Activated T-helper 1 cell treated with anti-CD3 and anti-CD28 coated beads, Interleukin-12 subunit alpha, Interleukin-12 subunit beta, Interleukin-2, Interleukin-4 antibody, amounts not matched to agents 30 ng/mL and 10 ng/mL and 1 ng/mL, durations not matched to agents 14 hours and 24 hours and 36 hours (primary cell): ENCODE data around the gene SRCIN1. TPM values are rescaled to one million over a fixed set of nuclear protein-coding genes. Genes with fewer than 3 reads are reported as not detected.

ENCODE experiments used
- DNase-seq: peaks from one replicate; pipeline ENCODE4 v3.0.0; 2021; ENCODE audit warnings: low spot score
- H3K27ac Mint-ChIP-seq: one replicate; pipeline ENCODE4 v1.8.0; 2021; ENCODE audit warnings: mild to moderate bottlenecking, mixed read lengths
- H3K27me3 Mint-ChIP-seq: one replicate; pipeline ENCODE4 v1.8.0; 2022; ENCODE audit warnings: mild to moderate bottlenecking, moderate library complexity, mixed read lengths; ENCODE audit not compliant: insufficient read depth
- H3K36me3 Mint-ChIP-seq: one replicate; pipeline ENCODE4 v1.8.0; 2021; ENCODE audit warnings: low read depth, mixed read lengths
- H3K4me1 Mint-ChIP-seq: one replicate; pipeline ENCODE4 v1.8.0; 2021; ENCODE audit warnings: low read depth, mixed read lengths
- H3K4me3 Mint-ChIP-seq: one replicate; pipeline ENCODE4 v1.8.0; 2021; ENCODE audit warnings: mild to moderate bottlenecking, moderate library complexity, mixed read lengths
- H3K9me3 Mint-ChIP-seq: one replicate; pipeline ENCODE4 v1.8.0; 2021; ENCODE audit warnings: mixed read lengths
- intact Hi-C: fragments of 100-400 bp; cut with micrococcal nuclease; formaldehyde crosslinking; loops from one replicate; pipeline ENCODE4 v1.15.1; 2024
- total RNA-seq: library from RNA; stranded (reverse); gene quantifications from 2 replicates; pipeline ENCODE4 v1.2.3, GENCODE V29; 2022

SRCIN1 gene
- total RNA-seq, 1 donor from 2014 or later = 0.44 TPM

GRCh38 chr17:38600906-38601305 lies 4.8 kb downstream of the SRCIN1 start:
- no peaks in the 10 kb centered on the region for H3K9me3 Mint-ChIP-seq
- H3K27ac Mint-ChIP-seq = no peak overlapping the region
- H3K36me3 Mint-ChIP-seq = no peaks in the 10 kb centered on the region
- H3K4me1 Mint-ChIP-seq = peaks cover 11% of the 10 kb centered on the region
- no peak for DNase-seq
- peaks cover 62% of the 10 kb centered on the region for H3K27me3 Mint-ChIP-seq
- no peak overlapping the region for H3K4me3 Mint-ChIP-seq
- intact Hi-C loops = loop anchor here (5.0 kb wide), 1 partner anchor 151 kb away; the partner anchor contains the start of gene PSMB3

- intact Hi-C loops = loop anchor here (5.0 kb wide), 1 partner anchor 152 kb away; the partner anchor contains the start of gene PSMB3
- Mint-ChIP-seq H3K27me3 (peaks cover 65% of the 10 kb centered on the region), H3K27ac (no peak overlapping the region), H3K4me3 (no peak overlapping the region), H3K36me3 (no peaks in the 10 kb centered on the region), H3K4me1 (peaks cover 11% of the 10 kb centered on the region), H3K9me3 (no peaks in the 10 kb centered on the region)
- no peak for DNase-seq
These were observed 5.3 kb downstream of the SRCIN1 start for GRCh38 chr17:38600416-38600815.

- H3K27ac Mint-ChIP-seq = no peak overlapping the region
- intact Hi-C loops = no loop called here
These were observed 6.3 kb downstream of the SRCIN1 start for GRCh38 chr17:38599398-38599856.

GRCh38 chr17:38598995-38599394 lies 6.8 kb downstream of the SRCIN1 start:
- Mint-ChIP-seq H3K36me3 (no peaks in the 10 kb centered on the region), H3K27me3 (peaks cover 68% of the 10 kb centered on the region), H3K27ac (no peak overlapping the region), H3K4me1 (peaks cover 11% of the 10 kb centered on the region), H3K9me3 (no peaks in the 10 kb centered on the region), H3K4me3 (no peak overlapping the region)
- DNase-seq = no peak
- intact Hi-C loops = no loop called here

More at GRCh38 chr17:38599398-38599856, 6.3 kb downstream of the SRCIN1 start:
- no peak overlapping the region for H3K4me3 Mint-ChIP-seq
- H3K9me3 Mint-ChIP-seq = no peaks in the 10 kb centered on the region
- no peaks in the 10 kb centered on the region for H3K36me3 Mint-ChIP-seq
- DNase-seq = no peak
- H3K4me1 Mint-ChIP-seq = peaks cover 11% of the 10 kb centered on the region
- peaks cover 70% of the 10 kb centered on the region for H3K27me3 Mint-ChIP-seq

- no peak for DNase-seq
- intact Hi-C loops = no loop called here
- Mint-ChIP-seq H3K36me3 (no peaks in the 10 kb centered on the region), H3K4me1 (peaks cover 11% of the 10 kb centered on the region), H3K4me3 (no peak overlapping the region), H3K9me3 (no peaks in the 10 kb centered on the region), H3K27ac (no peak overlapping the region), H3K27me3 (peaks cover 67% of the 10 kb centered on the region)
These were observed 7.2 kb downstream of the SRCIN1 start for GRCh38 chr17:38598536-38598935.

- H3K36me3 Mint-ChIP-seq = no peaks in the 10 kb centered on the region
- DNase-seq = no peak
- intact Hi-C loops = no loop called here
- H3K9me3 Mint-ChIP-seq = no peaks in the 10 kb centered on the region
- H3K4me3 Mint-ChIP-seq = no peak overlapping the region
- peaks cover 67% of the 10 kb centered on the region for H3K27me3 Mint-ChIP-seq
- no peak overlapping the region for H3K27ac Mint-ChIP-seq
- peaks cover 21% of the 10 kb centered on the region for H3K4me1 Mint-ChIP-seq
These were observed 8.4 kb downstream of the SRCIN1 start for GRCh38 chr17:38597375-38597774.

GRCh38 chr17:38596651-38597050 lies 9.1 kb downstream of the SRCIN1 start:
- intact Hi-C loops = no loop called here
- Mint-ChIP-seq H3K4me1 (peaks cover 28% of the 10 kb centered on the region), H3K36me3 (no peaks in the 10 kb centered on the region)

GRCh38 chr17:38595892-38596291 lies 9.9 kb downstream of the SRCIN1 start:
- Mint-ChIP-seq H3K36me3 (no peaks in the 10 kb centered on the region), H3K4me1 (peaks cover 35% of the 10 kb centered on the region), H3K27ac (no peak overlapping the region), H3K9me3 (no peaks in the 10 kb centered on the region), H3K4me3 (no peak overlapping the region), H3K27me3 (peaks cover 59% of the 10 kb centered on the region)
- intact Hi-C loops = no loop called here
- no peak for DNase-seq

More at GRCh38 chr17:38596651-38597050, 9.1 kb downstream of the SRCIN1 start:
- H3K27me3 Mint-ChIP-seq = peaks cover 63% of the 10 kb centered on the region
- no peak for DNase-seq
- H3K9me3 Mint-ChIP-seq = no peaks in the 10 kb centered on the region
- no peak overlapping the region for H3K27ac Mint-ChIP-seq
- H3K4me3 Mint-ChIP-seq = no peak overlapping the region

GRCh38 chr17:38594152-38594551 lies 11.6 kb downstream of the SRCIN1 start:
- H3K9me3 Mint-ChIP-seq = no peaks in the 10 kb centered on the region
- H3K4me3 Mint-ChIP-seq = no peak overlapping the region
- intact Hi-C loops = no loop called here
- H3K36me3 Mint-ChIP-seq = no peaks in the 10 kb centered on the region
- no peak for DNase-seq
- H3K4me1 Mint-ChIP-seq = peaks cover 35% of the 10 kb centered on the region
- H3K27me3 Mint-ChIP-seq = peaks cover 65% of the 10 kb centered on the region
- no peak overlapping the region for H3K27ac Mint-ChIP-seq

GRCh38 chr17:38592487-38592886 lies 13.3 kb downstream of the SRCIN1 start:
- H3K4me3 Mint-ChIP-seq = no peak overlapping the region

GRCh38 chr17:38591759-38592241 lies 14.0 kb downstream of the SRCIN1 start:
- no peaks in the 10 kb centered on the region for H3K36me3 Mint-ChIP-seq
- intact Hi-C loops = no loop called here
- peaks cover 60% of the 10 kb centered on the region for H3K27me3 Mint-ChIP-seq
- peaks cover 25% of the 10 kb centered on the region for H3K4me1 Mint-ChIP-seq
- peak; percentile 7 for DNase-seq
- no peak overlapping the region for H3K4me3 Mint-ChIP-seq
- H3K27ac Mint-ChIP-seq = no peak overlapping the region
- H3K9me3 Mint-ChIP-seq = no peaks in the 10 kb centered on the region

More at GRCh38 chr17:38592487-38592886, 13.3 kb downstream of the SRCIN1 start:
- H3K27me3 Mint-ChIP-seq = peaks cover 66% of the 10 kb centered on the region
- no peak for DNase-seq
- H3K36me3 Mint-ChIP-seq = no peaks in the 10 kb centered on the region
- H3K9me3 Mint-ChIP-seq = no peaks in the 10 kb centered on the region
- H3K27ac Mint-ChIP-seq = no peak overlapping the region
- H3K4me1 Mint-ChIP-seq = peaks cover 30% of the 10 kb centered on the region
- intact Hi-C loops = no loop called here

- Mint-ChIP-seq H3K36me3 (no peaks in the 10 kb centered on the region), H3K4me3 (no peak overlapping the region), H3K9me3 (no peaks in the 10 kb centered on the region), H3K27me3 (peaks cover 65% of the 10 kb centered on the region), H3K27ac (no peak overlapping the region), H3K4me1 (peaks cover 25% of the 10 kb centered on the region)
- DNase-seq = no peak
- intact Hi-C loops = no loop called here
These were observed 14.6 kb downstream of the SRCIN1 start for GRCh38 chr17:38590988-38591758.

- Mint-ChIP-seq H3K4me3 (no peak overlapping the region), H3K4me1 (peaks cover 28% of the 10 kb centered on the region), H3K27ac (no peak overlapping the region), H3K36me3 (no peaks in the 10 kb centered on the region), H3K27me3 (peaks cover 64% of the 10 kb centered on the region), H3K9me3 (no peaks in the 10 kb centered on the region)
- intact Hi-C loops = no loop called here
- DNase-seq = no peak
These were observed 16.2 kb downstream of the SRCIN1 start for GRCh38 chr17:38589462-38590114.
